ENCODE results near the gene SRRM3.

DNA sequence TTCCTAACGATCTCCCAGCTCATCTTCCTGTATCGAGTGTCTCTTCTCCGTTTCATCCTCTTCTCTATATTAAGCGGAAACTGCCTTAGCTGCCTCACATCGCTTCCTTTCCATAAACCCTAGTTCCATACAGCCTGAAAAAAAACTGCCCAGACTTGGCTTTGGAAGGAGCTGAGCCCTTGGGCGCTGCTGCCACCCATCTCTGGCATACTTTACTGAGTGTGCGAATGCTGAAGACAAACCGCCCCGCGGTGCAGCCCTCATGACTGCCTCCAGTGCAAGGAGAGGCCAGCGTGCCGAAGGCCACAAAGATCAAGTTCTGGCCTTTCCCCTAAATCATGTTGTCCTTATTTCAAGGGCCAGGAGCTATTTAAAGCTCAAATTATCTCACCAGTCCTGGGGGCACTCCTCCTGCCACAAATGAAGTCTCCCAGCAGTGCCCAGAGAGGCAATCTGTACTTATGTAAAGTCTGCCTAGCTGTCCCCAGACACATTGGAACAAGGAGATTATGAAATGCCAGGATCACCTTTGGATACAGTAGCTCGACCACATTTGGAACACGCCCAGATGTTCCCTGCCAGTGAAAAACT lies 131.9 kb downstream of the SRRM3 start:
- TF ChIP-seq, protein P1, sequence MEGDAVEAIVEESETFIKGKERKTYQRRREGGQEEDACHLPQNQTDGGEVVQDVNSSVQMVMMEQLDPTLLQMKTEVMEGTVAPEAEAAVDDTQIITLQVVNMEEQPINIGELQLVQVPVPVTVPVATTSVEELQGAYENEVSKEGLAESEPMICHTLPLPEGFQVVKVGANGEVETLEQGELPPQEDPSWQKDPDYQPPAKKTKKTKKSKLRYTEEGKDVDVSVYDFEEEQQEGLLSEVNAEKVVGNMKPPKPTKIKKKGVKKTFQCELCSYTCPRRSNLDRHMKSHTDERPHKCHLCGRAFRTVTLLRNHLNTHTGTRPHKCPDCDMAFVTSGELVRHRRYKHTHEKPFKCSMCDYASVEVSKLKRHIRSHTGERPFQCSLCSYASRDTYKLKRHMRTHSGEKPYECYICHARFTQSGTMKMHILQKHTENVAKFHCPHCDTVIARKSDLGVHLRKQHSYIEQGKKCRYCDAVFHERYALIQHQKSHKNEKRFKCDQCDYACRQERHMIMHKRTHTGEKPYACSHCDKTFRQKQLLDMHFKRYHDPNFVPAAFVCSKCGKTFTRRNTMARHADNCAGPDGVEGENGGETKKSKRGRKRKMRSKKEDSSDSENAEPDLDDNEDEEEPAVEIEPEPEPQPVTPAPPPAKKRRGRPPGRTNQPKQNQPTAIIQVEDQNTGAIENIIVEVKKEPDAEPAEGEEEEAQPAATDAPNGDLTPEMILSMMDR (optimal IDR thresholded peaks at IDR 0.05 in 1 of 3, IDR thresholded peaks at IDR 0.05 in 1 of 3, conservative IDR thresholded peaks at IDR 0.05 in 1 of 3; ENCODE audit: extremely low read depth in 1 of 3, insufficient read depth in 2 of 3, low read length in 3 of 3), result no peak
- no peak for TF ChIP-seq EZH2 (IDR thresholded peaks at IDR 0.05; ENCODE audit: low read length)
